Lower lobe of right lung (tissue), 2 donors: ENCODE measurements around the gene EIPR1. TPM values are rescaled to one million over a fixed set of nuclear protein-coding genes. Genes with fewer than 3 reads are reported as not detected.
"Not testable (repeated sequence)": the region's sequence is repeated elsewhere in the genome, so short reads cannot be mapped to it uniquely, and the experiment has no call there.

Experiments used
- ATAC-seq, 2 donors: fragments of 200-7000 bp; cut with Tn5 transposase; one replicate each; pipeline ENCODE4 v1.9.1; 2020 to 2022; ENCODE audit warnings: mild to moderate bottlenecking in 2 of 2, moderate library complexity in 2 of 2
- DNase-seq: peaks from one replicate; pipeline ENCODE4 v3.0.0-alpha.2; 2020
- H3K27ac ChIP-seq: fragments of 200-600 bp; one replicate; pipeline ENCODE4 v1.8.0; 2022
- H3K27me3 ChIP-seq: fragments of 200-600 bp; one replicate; pipeline ENCODE4 v1.8.0; 2022; ENCODE audit warnings: low read depth
- H3K36me3 ChIP-seq: fragments of 200-600 bp; one replicate; pipeline ENCODE4 v1.8.0; 2022; ENCODE audit warnings: mild to moderate bottlenecking
- H3K4me1 ChIP-seq: fragments of 200-600 bp; one replicate; pipeline ENCODE4 v1.8.0; 2022
- H3K4me3 ChIP-seq: fragments of 200-600 bp; one replicate; pipeline ENCODE4 v1.8.0; 2022; ENCODE audit warnings: mild to moderate bottlenecking
- H3K9me3 ChIP-seq: fragments of 200-600 bp; one replicate; pipeline ENCODE4 v1.8.0; 2022
- CTCF ChIP-seq: fragments of 200-600 bp; IDR thresholded peaks from one replicate; pipeline ENCODE4 v1.8.0; 2022; ENCODE audit warnings: antibody characterized with exemption, mild to moderate bottlenecking
- intact Hi-C: fragments of 100-400 bp; cut with DNase I; formaldehyde crosslinking; loops from one replicate; pipeline ENCODE4 v1.11.0; 2022
- total RNA-seq: library from RNA; stranded (reverse); fragmentation: NEBNext Ultra II Directional; extraction: Animal tissue kit (Norgen Biotek cat#: 25700); gene quantifications from one replicate; pipeline ENCODE4 v1.2.1, GENCODE V29; 2021
- donor health status: DM: no; HTN: yes; CAD: no; lungs with severe emphysema.

The EIPR1 gene
- total RNA-seq, 1 donor from 2014 or later = 14.9 TPM

DNA sequence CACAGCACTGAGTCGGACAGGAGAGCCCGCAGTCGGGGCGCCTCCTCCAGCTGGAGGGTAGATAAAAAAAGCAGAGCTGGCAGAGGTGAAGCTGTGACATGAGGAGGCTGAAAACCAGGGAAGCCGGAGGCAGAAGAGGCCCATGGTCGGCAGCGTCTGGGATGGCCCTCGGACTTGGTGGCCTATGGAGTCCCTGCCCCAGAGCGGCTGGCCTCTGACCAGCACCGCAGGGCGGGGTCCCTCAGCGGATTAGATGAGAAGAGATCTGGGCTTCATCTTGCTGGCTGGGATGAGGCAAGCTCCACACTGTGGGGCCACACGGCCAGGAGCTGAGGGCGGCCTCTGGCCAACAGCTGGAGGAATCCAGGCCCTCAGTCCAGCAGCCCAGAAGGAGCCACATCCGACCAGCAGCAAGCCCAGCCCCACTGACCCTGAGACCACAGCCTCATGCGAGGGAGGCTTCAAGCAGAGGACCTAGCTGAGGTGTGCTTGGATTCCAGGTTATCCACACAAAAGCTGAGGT lies 174.1 kb downstream of the EIPR1 start:
- H3K4me1 ChIP-seq = no peaks in the 10 kb centered on the region
- no peak for TF ChIP-seq CTCF
- no peak for ATAC-seq
- H3K9me3 ChIP-seq = no peaks in the 10 kb centered on the region
- intact Hi-C loops = no loop called here
- no peaks in the 10 kb centered on the region for H3K27me3 ChIP-seq
- peaks cover 4% of the 10 kb centered on the region for H3K36me3 ChIP-seq
- DNase-seq = no peak
- no peak overlapping the region for H3K27ac ChIP-seq
- no peak overlapping the region for H3K4me3 ChIP-seq

DNA sequence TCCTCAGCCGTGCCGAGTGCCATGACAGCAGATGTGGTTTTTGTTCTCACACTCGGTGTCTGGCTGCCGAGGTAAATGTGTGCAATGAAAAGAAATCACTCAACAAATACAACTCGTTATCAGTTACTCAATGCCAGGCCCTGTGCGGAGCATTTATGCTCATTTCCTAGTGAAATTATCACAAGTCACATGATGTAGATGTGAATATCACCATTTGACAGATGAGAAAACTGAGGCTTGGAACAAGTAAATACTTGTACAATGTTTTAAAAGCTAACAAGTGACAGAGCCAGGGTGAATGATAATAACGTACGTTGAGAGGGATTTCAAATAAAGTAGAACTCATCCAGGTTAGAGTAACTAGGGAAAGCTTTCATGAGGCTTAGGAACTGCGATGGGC lies 174.7 kb downstream of the EIPR1 start:
- DNase-seq (no peak), ATAC-seq (no peak)
- TF ChIP-seq CTCF = no peak
- intact Hi-C loops = no loop called here
- no peaks in the 10 kb centered on the region for H3K27me3 ChIP-seq
- no peaks in the 10 kb centered on the region for H3K9me3 ChIP-seq
- H3K4me3 ChIP-seq = no peak overlapping the region
- no peaks in the 10 kb centered on the region for H3K36me3 ChIP-seq
- H3K4me1 ChIP-seq = no peaks in the 10 kb centered on the region
- no peak overlapping the region for H3K27ac ChIP-seq

GRCh38 chr2:3201281-3201680 lies 176.3 kb downstream of the EIPR1 start:
- Histone ChIP-seq H3K4me1 (no peaks in the 10 kb centered on the region), H3K36me3 (no peaks in the 10 kb centered on the region), H3K27me3 (no peaks in the 10 kb centered on the region), H3K4me3 (no peak overlapping the region), H3K9me3 (no peaks in the 10 kb centered on the region), H3K27ac (no peak overlapping the region)
- intact Hi-C loops = no loop called here
- no peak for TF ChIP-seq CTCF
- DNase-seq (no peak), ATAC-seq (no peak)

DNA sequence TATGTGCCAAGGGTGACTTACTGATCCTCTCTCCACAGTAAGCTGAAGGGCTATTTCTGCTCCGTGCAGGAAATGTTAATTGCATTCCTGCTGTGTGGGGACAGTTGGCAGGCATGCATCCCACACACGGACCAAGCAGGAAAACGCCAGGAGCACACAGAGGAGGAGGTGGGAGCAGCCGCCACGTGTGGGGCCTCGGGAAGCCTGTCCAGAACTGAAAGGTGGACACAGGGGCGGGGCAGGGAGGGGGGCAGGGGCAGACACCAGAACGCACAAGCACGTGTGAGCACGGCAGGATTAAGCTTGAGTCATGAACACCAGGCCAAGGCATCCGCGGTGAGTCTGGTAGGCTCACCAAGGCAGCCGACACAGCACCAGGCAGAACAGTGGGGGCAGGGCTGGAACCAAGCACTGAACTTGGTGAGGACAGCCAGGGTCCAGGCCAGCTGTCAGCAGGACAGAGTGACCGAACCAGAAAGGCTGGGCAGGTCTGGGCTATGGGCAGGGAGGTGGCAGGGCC lies 177.1 kb downstream of the EIPR1 start:
- H3K27ac ChIP-seq = no peak overlapping the region
- H3K27me3 ChIP-seq = no peaks in the 10 kb centered on the region
- no peak for TF ChIP-seq CTCF
- H3K4me1 ChIP-seq = no peaks in the 10 kb centered on the region
- DNase-seq (peak; percentile 35), ATAC-seq (no peak)
- no peak overlapping the region for H3K4me3 ChIP-seq
- no peaks in the 10 kb centered on the region for H3K36me3 ChIP-seq
- intact Hi-C loops = no loop called here
- H3K9me3 ChIP-seq = no peaks in the 10 kb centered on the region

- Histone ChIP-seq H3K9me3 (no peaks in the 10 kb centered on the region), H3K4me1 (no peaks in the 10 kb centered on the region), H3K27me3 (no peaks in the 10 kb centered on the region), H3K36me3 (peaks cover 4% of the 10 kb centered on the region), H3K27ac (no peak overlapping the region), H3K4me3 (no peak overlapping the region)
- intact Hi-C loops = no loop called here
- DNase-seq (peak; percentile 23), ATAC-seq (peak in 1 of 2 donors; percentile 28)
- TF ChIP-seq CTCF = no peak
Measured at GRCh38 chr2:3199627-3200345, 177.8 kb downstream of the EIPR1 start.

- H3K27me3 ChIP-seq, intact Hi-C loops, H3K36me3 ChIP-seq, ATAC-seq, H3K9me3 ChIP-seq, DNase-seq, H3K27ac ChIP-seq, H3K4me3 ChIP-seq, H3K4me1 ChIP-seq: not testable (repeated sequence)
Measured at GRCh38 chr2:3198671-3199192, 178.9 kb downstream of the EIPR1 start.
